GM23338 (cell line): ENCODE data around the gene NEK4. TPM values are rescaled to one million over a fixed set of nuclear protein-coding genes. Genes with fewer than 3 reads are reported as not detected.
A peak's percentile ranks its signal among the peaks of the same experiment; 100 is the strongest.

Experiments
- ATAC-seq: fragments of 200-7000 bp; cut with Tn5 transposase; 3 replicates; pipeline ENCODE4 v1.9.1; 2020
- DNase-seq: peaks from one replicate; pipeline ENCODE4 v3.0.0-alpha.2; 2015; ENCODE audit warnings: low spot score
- H2AFZ ChIP-seq: fragments of 200-600 bp; sonication (generic); 2 replicates; pipeline ENCODE4 v1.8.0; 2016; ENCODE audit warnings: antibody characterized with exemption, mild to moderate bottlenecking, moderate library complexity
- H3F3A ChIP-seq: fragments of 200-600 bp; sonication (generic); replicated peaks from 2 replicates; pipeline ENCODE4 v1.8.0; 2017; ENCODE audit warnings: antibody characterized with exemption, mixed run types, low read depth
- H3K27ac ChIP-seq: fragments of 200-600 bp; sonication (generic); 2 replicates; pipeline ENCODE4 v1.6.1; 2016; ENCODE audit warnings: low read depth
- H3K27me3 ChIP-seq: fragments of 200-600 bp; sonication (generic); 2 replicates; pipeline ENCODE4 v1.8.0; 2016; ENCODE audit warnings: mild to moderate bottlenecking, mixed run types, moderate library complexity; ENCODE audit not compliant: insufficient read depth
- H3K36me3 ChIP-seq: fragments of 200-600 bp; sonication (generic); 2 replicates; pipeline ENCODE4 v1.8.0; 2016; ENCODE audit warnings: mild to moderate bottlenecking; ENCODE audit not compliant: insufficient read depth
- H3K4me1 ChIP-seq: fragments of 200-600 bp; sonication (generic); 2 replicates; pipeline ENCODE4 v1.8.0; 2016; ENCODE audit warnings: mild to moderate bottlenecking, moderate library complexity; ENCODE audit not compliant: insufficient read depth
- H3K4me2 ChIP-seq: fragments of 200-600 bp; sonication (generic); 2 replicates; pipeline ENCODE4 v1.7.1; 2017; ENCODE audit warnings: mixed run types
- H3K4me3 ChIP-seq: fragments of 200-600 bp; sonication (generic); 2 replicates; pipeline ENCODE4 v1.6.1; 2016; ENCODE audit warnings: mixed run types
- H3K79me2 ChIP-seq: fragments of 200-600 bp; sonication (generic); replicated peaks from 2 replicates; pipeline ENCODE4 v1.8.0; 2017; ENCODE audit warnings: mild to moderate bottlenecking; ENCODE audit not compliant: insufficient read depth
- H3K9me2 ChIP-seq: fragments of 200-600 bp; sonication (generic); 2 replicates; pipeline ENCODE4 v1.8.0; 2017; ENCODE audit not compliant: insufficient read depth
- H4K20me1 ChIP-seq: fragments of 200-600 bp; sonication (generic); replicated peaks from 2 replicates; pipeline ENCODE4 v1.8.0; 2017; ENCODE audit warnings: mild to moderate bottlenecking; ENCODE audit not compliant: insufficient read depth
- H3K27ac Mint-ChIP-seq: 2 replicates; pipeline ENCODE4 v1.8.0; 2020; ENCODE audit warnings: inconsistent platforms, mild to moderate bottlenecking, moderate library complexity, mixed read lengths
- H3K27me3 Mint-ChIP-seq: 3 replicates; pipeline ENCODE4 v1.8.0; 2022; ENCODE audit warnings: low read depth, mild to moderate bottlenecking, moderate library complexity, mixed read lengths, inconsistent platforms; ENCODE audit not compliant: insufficient read depth, poor library complexity
- H3K36me3 Mint-ChIP-seq: 3 replicates; pipeline ENCODE4 v1.8.0; 2021; ENCODE audit warnings: low read depth, mild to moderate bottlenecking, inconsistent platforms, moderate library complexity, mixed read lengths
- H3K4me1 Mint-ChIP-seq: 3 replicates; pipeline ENCODE4 v1.8.0; 2020; ENCODE audit warnings: mild to moderate bottlenecking, inconsistent platforms, mixed read lengths
- H3K4me3 Mint-ChIP-seq: 3 replicates; pipeline ENCODE4 v1.8.0; 2021; ENCODE audit warnings: moderate library complexity, mild to moderate bottlenecking, inconsistent platforms, mixed read lengths
- H3K9me3 Mint-ChIP-seq: 3 replicates; pipeline ENCODE4 v1.8.0; 2020; ENCODE audit warnings: moderate library complexity, mild to moderate bottlenecking, inconsistent platforms, mixed read lengths
- CREB1 ChIP-seq: fragments of 250-450 bp; sonication (Bioruptor Pico); IDR thresholded peaks from 2 replicates; pipeline ENCODE4 v1.5.0; 2020; ENCODE audit warnings: low read depth, mild to moderate bottlenecking, moderate library complexity
- CTCF ChIP-seq, 2 experiments: fragments of 200-600 bp in 1 of 2; sonication (generic) in 1 of 2; conservative IDR thresholded peaks; 2 replicates each; pipeline versions ENCODE4 v1.5.1 to v1.6.1; 2016 to 2017; ENCODE audit warnings: antibody characterized with exemption in 2 of 2, low read depth in 2 of 2, mild to moderate bottlenecking in 2 of 2, moderate library complexity in 1 of 2
- EZH2phosphoT487 ChIP-seq: fragments of 200-600 bp; sonication (generic); IDR thresholded peaks from one replicate; pipeline ENCODE4 v1.8.1; 2018; ENCODE audit warnings: antibody characterized with exemption; ENCODE audit not compliant: unreplicated experiment
- JUNB ChIP-seq: IDR thresholded peaks from one replicate; pipeline ENCODE4 v1.6.1; 2016; ENCODE audit warnings: antibody characterized with exemption; ENCODE audit not compliant: unreplicated experiment
- NANOG ChIP-seq: IDR thresholded peaks from 2 replicates; pipeline ENCODE4 v1.6.1; 2016; ENCODE audit warnings: antibody characterized with exemption, borderline replicate concordance
- POLR2AphosphoS5 ChIP-seq: IDR thresholded peaks from 2 replicates; pipeline ENCODE4 v1.6.1; 2016; ENCODE audit warnings: antibody characterized with exemption, low read depth
- REST ChIP-seq: IDR thresholded peaks from one replicate; pipeline ENCODE4 v1.6.1; 2018; ENCODE audit warnings: antibody characterized with exemption; ENCODE audit not compliant: unreplicated experiment
- STAT1 ChIP-seq: IDR thresholded peaks from one replicate; pipeline ENCODE4 v1.6.1; 2016; ENCODE audit warnings: antibody characterized with exemption; ENCODE audit not compliant: unreplicated experiment
- ZNF114 ChIP-seq: fragments of 250-450 bp; sonication (Bioruptor Pico); IDR thresholded peaks from 2 replicates; pipeline ENCODE4 v1.5.0; 2020; ENCODE audit warnings: mild to moderate bottlenecking, moderate library complexity
- ZNF462 ChIP-seq: fragments of 250-450 bp; sonication (Bioruptor Pico); IDR thresholded peaks from 2 replicates; pipeline ENCODE4 v1.5.0; 2020; ENCODE audit warnings: mild to moderate bottlenecking, moderate library complexity
- polyA plus RNA-seq: library from polyadenylated mRNA; unstranded; fragments of >200 nt; fragmentation: Nextera tagmentation; extraction: Ambion mirVana; gene quantifications from 2 replicates; pipeline ENCODE4 v1.2.1, GENCODE V29; 2016
- total RNA-seq: library from RNA; depleted of rRNA; stranded (reverse); fragments of >200 nt; shearing (Covaris generic); gene quantifications from 2 replicates; pipeline ENCODE4 v1.2.3, GENCODE V29; 2014

The NEK4 gene
- total and polyA plus RNA-seq, 2 experiments from 2014 or later = 8.6 to 42.7 TPM

- TF ChIP-seq CTCF (conservative IDR thresholded peaks at IDR 0.05; ENCODE audit: low read depth in 2 of 2) (no peak), REST (no peak), POLR2AphosphoS5 (no peak), JUNB (no peak)
- Mint-ChIP-seq H3K36me3 (peaks cover 49% of the 10 kb centered on the region), H3K27ac (peak overlapping the region; percentile 49; the same call in 1 of the 2 replicates), H3K4me1 (no peaks in the 10 kb centered on the region), H3K9me3 (no peaks in the 10 kb centered on the region), H3K4me3 (no peak overlapping the region), H3K27me3 (peaks cover 2% of the 10 kb centered on the region)
- Histone ChIP-seq H3K9me2 (no peaks in the 10 kb centered on the region), H3K27me3 (no peaks in the 10 kb centered on the region), H3K4me1 (no peaks in the 10 kb centered on the region), H2AFZ (no peak overlapping the region), H3K36me3 (peaks cover 42% of the 10 kb centered on the region), H3K4me3 (no peak overlapping the region), H3K27ac (peak overlapping the region; percentile 75), H3F3A (peaks cover 47% of the 10 kb centered on the region), H4K20me1 (peaks cover 44% of the 10 kb centered on the region), H3K79me2 (peaks cover 8% of the 10 kb centered on the region), H3K4me2 (no peak overlapping the region)
- ATAC-seq (no peak; the same call in 2 of the 3 replicates), DNase-seq (no peak)
Measured at GRCh38 chr3:52697632-52697965, 73.1 kb downstream of the NEK4 start.

- no peak for ATAC-seq
- Histone ChIP-seq H3K4me2 (no peak overlapping the region), H3K4me1 (no peaks in the 10 kb centered on the region), H4K20me1 (peaks cover 45% of the 10 kb centered on the region), H3K27ac (peak overlapping the region; percentile 75), H3K9me2 (no peaks in the 10 kb centered on the region), H3K79me2 (peaks cover 3% of the 10 kb centered on the region), H2AFZ (no peak overlapping the region), H3K4me3 (no peak overlapping the region), H3K27me3 (no peaks in the 10 kb centered on the region), H3K36me3 (peaks cover 45% of the 10 kb centered on the region), H3F3A (peaks cover 52% of the 10 kb centered on the region)
- H3K4me3 Mint-ChIP-seq = no peak overlapping the region
- no peaks in the 10 kb centered on the region for H3K4me1 Mint-ChIP-seq
- H3K36me3 Mint-ChIP-seq = peaks cover 54% of the 10 kb centered on the region
- H3K27me3 Mint-ChIP-seq = peaks cover 2% of the 10 kb centered on the region
- no peaks in the 10 kb centered on the region for H3K9me3 Mint-ChIP-seq
- DNase-seq = no peak
- no peak overlapping the region for H3K27ac Mint-ChIP-seq
- TF ChIP-seq STAT1 = no peak
- TF ChIP-seq NANOG = no peak
- TF ChIP-seq EZH2phosphoT487 = no peak
- TF ChIP-seq JUNB = no peak
- TF ChIP-seq CREB1 (CRISPR knock-in tag) = no peak
- TF ChIP-seq ZNF462 = no peak
- no peak for TF ChIP-seq POLR2AphosphoS5
- TF ChIP-seq ZNF114 (CRISPR knock-in tag) = no peak
Measured at GRCh38 chr3:52696830-52697631, 73.7 kb downstream of the NEK4 start.
